SK-N-SH (cell line): ENCODE data around the gene KCNAB1. TPM values are rescaled to one million over a fixed set of nuclear protein-coding genes. Genes with fewer than 3 reads are reported as not detected.
"Not testable (repeated sequence)": the region's sequence is repeated elsewhere in the genome, so short reads cannot be mapped to it uniquely, and the experiment has no call there.

Experiments used
- CTCF ChIA-PET: fragments of 300-600, 350-600 bp; formaldehyde crosslinking; extraction: SDS; loops from one replicate; lab custom pipeline; 2021; lab: Yijun Ruan, JAX
- POLR2A ChIA-PET: fragments of 350-600 bp; sonication (Branson Sonifier 250); formaldehyde crosslinking; extraction: SDS; loops from one replicate; lab custom pipeline; 2020; ENCODE audit warnings: antibody characterized with exemption, inconsistent platforms; lab: Yijun Ruan, JAX
- DNase-seq: peaks from one replicate; pipeline ENCODE4 v3.0.0; 2012
- H2AFZ ChIP-seq: fragments of 200-600 bp; sonication (generic); 2 replicates; pipeline ENCODE4 v1.8.1; 2016; ENCODE audit warnings: antibody characterized with exemption, mild to moderate bottlenecking, low read depth
- H3F3A ChIP-seq: fragments of 200-600 bp; sonication (generic); replicated peaks from 2 replicates; pipeline ENCODE3; 2016; ENCODE audit warnings: antibody characterized with exemption, mild to moderate bottlenecking; ENCODE audit not compliant: insufficient read depth
- H3K27ac ChIP-seq, 2 experiments: fragments of 200-500 bp in 1 of 2; fragments of 200-600 bp in 1 of 2; sonication (Bioruptor generic) in 1 of 2; sonication (generic), shearing (Covaris generic) in 1 of 2; 2 replicates each; pipeline versions ENCODE4 v1.5.1 to v1.6.1; 2014 to 2016; ENCODE audit warnings: low read depth in 2 of 2, inconsistent platforms in 1 of 2, low read length in 1 of 2, mild to moderate bottlenecking in 1 of 2, mixed read lengths in 1 of 2
- H3K27me3 ChIP-seq: fragments of 200-600 bp; sonication (generic), shearing (Covaris generic); 2 replicates; pipeline ENCODE4 v1.6.1; 2016; ENCODE audit warnings: mixed run types; ENCODE audit not compliant: insufficient read depth
- H3K36me3 ChIP-seq, 2 experiments: fragments of 200-500 bp in 1 of 2; fragments of 200-600 bp in 1 of 2; sonication (Bioruptor generic) in 1 of 2; sonication (generic) in 1 of 2; replicated peaks in 1 of 2; 2 replicates each; pipeline versions ENCODE3 to v1.5.1; 2014 to 2016; ENCODE audit warnings: low read length in 1 of 2, mild to moderate bottlenecking in 1 of 2; ENCODE audit not compliant: insufficient read depth in 2 of 2, control insufficient read depth in 1 of 2
- H3K4me1 ChIP-seq, 2 experiments: fragments of 200-500 bp in 1 of 2; fragments of 200-600 bp in 1 of 2; sonication (Bioruptor generic) in 1 of 2; sonication (generic), shearing (Covaris generic) in 1 of 2; 2 replicates each; pipeline versions ENCODE4 v1.5.1 to v1.6.1; 2014 to 2016; ENCODE audit warnings: low read depth in 1 of 2, low read length in 1 of 2, mixed run types in 1 of 2; ENCODE audit not compliant: insufficient read depth in 2 of 2, control insufficient read depth in 1 of 2
- H3K4me2 ChIP-seq: fragments of 200-600 bp; sonication (generic), shearing (Covaris generic); 2 replicates; pipeline ENCODE4 v1.6.1; 2017; ENCODE audit warnings: mixed run types
- H3K4me3 ChIP-seq, 2 experiments: fragments of 200-500 bp in 1 of 2; fragments of 200-600 bp in 1 of 2; sonication (Bioruptor generic) in 1 of 2; sonication (generic), shearing (Covaris generic) in 1 of 2; 2 replicates each; pipeline versions ENCODE4 v1.5.1 to v1.8.1; 2014 to 2016; ENCODE audit warnings: low read depth in 2 of 2, inconsistent platforms in 1 of 2, low read length in 1 of 2, mild to moderate bottlenecking in 1 of 2, mixed read lengths in 1 of 2, moderate library complexity in 1 of 2
- H3K79me2 ChIP-seq: fragments of 200-600 bp; sonication (generic); 2 replicates; pipeline ENCODE4 v1.8.1; 2017; ENCODE audit warnings: mild to moderate bottlenecking; ENCODE audit not compliant: insufficient read depth
- H3K9ac ChIP-seq: fragments of 200-600 bp; sonication (generic); 2 replicates; pipeline ENCODE4 v1.6.1; 2017; ENCODE audit warnings: mixed run types
- H3K9me2 ChIP-seq: fragments of 200-600 bp; sonication (generic); 2 replicates; pipeline ENCODE4 v1.6.1; 2017; ENCODE audit warnings: mixed run types
- H3K9me3 ChIP-seq: fragments of 200-600 bp; sonication (generic); 2 replicates; pipeline ENCODE4 v1.6.1; 2017; ENCODE audit warnings: mixed run types, mild to moderate bottlenecking, moderate library complexity
- H4K20me1 ChIP-seq: fragments of 200-600 bp; sonication (generic); 2 replicates; pipeline ENCODE4 v1.6.1; 2017; ENCODE audit warnings: mild to moderate bottlenecking, mixed run types; ENCODE audit not compliant: insufficient read depth
- CTCF ChIP-seq: fragments of 200-600 bp; sonication (generic); IDR thresholded peaks from 2 replicates; pipeline ENCODE4 v1.6.1; 2017; ENCODE audit warnings: antibody characterized with exemption, mild to moderate bottlenecking, moderate library complexity
- ELF1 ChIP-seq: IDR thresholded peaks from 2 replicates; pipeline ENCODE4 v1.4.0; 2012
- EP300 ChIP-seq, 2 experiments: IDR thresholded peaks; 2 replicates each; pipeline versions ENCODE4 v1.4.0 to v1.6.1; 2012; ENCODE audit warnings: borderline replicate concordance in 1 of 2, low read depth in 1 of 2, low read length in 1 of 2
- FOXJ3 ChIP-seq: sonication (generic); formaldehyde crosslinking; IDR thresholded peaks from 2 replicates; pipeline ENCODE4 v1.5.1; 2020; ENCODE audit warnings: mild to moderate bottlenecking, missing genetic modification reagents
- GATA2 ChIP-seq: sonication (generic); formaldehyde crosslinking; IDR thresholded peaks from 2 replicates; pipeline ENCODE4 v1.5.0; 2020; ENCODE audit warnings: mild to moderate bottlenecking, missing genetic modification reagents
- IRF3 ChIP-seq: fragments of 150-350 bp; IDR thresholded peaks from 2 replicates; pipeline ENCODE4 v1.6.1; 2016; ENCODE audit warnings: mild to moderate bottlenecking, low read depth, low read length
- NRF1 ChIP-seq: IDR thresholded peaks from 2 replicates; pipeline ENCODE4 v1.6.1; 2012; ENCODE audit warnings: low read depth, mild to moderate bottlenecking, low read length
- RCOR1 ChIP-seq: fragments of 150-350 bp; IDR thresholded peaks from 2 replicates; pipeline ENCODE4 v1.6.1; 2017; ENCODE audit warnings: antibody characterized with exemption, low read length
- SIN3A ChIP-seq: IDR thresholded peaks from 2 replicates; pipeline ENCODE4 v1.6.1; 2012; ENCODE audit warnings: low read depth, mild to moderate bottlenecking, low read length, moderate library complexity, borderline replicate concordance
- TAF1 ChIP-seq: IDR thresholded peaks from 2 replicates; pipeline ENCODE4 v1.6.1; 2012; ENCODE audit warnings: low read depth, mild to moderate bottlenecking, low read length, moderate library complexity, borderline replicate concordance
- YY1 ChIP-seq: IDR thresholded peaks from 2 replicates; pipeline ENCODE4 v1.4.0; 2012; ENCODE audit warnings: low read depth, mild to moderate bottlenecking
- WGBS: methylation state at CpG from one replicate; pipeline ENCODE4 v1.1.6; 2017; ENCODE audit warnings: low lambda C conversion rate; 5-methylcytosine and 5-hydroxymethylcytosine counted together
- polyA plus RNA-seq, 3 experiments: library from polyadenylated mRNA; depleted of rRNA; stranded (reverse); fragments of >200 nt; gene quantifications; 2 replicates each; pipeline ENCODE4 v1.2.3, GENCODE V29; 2012
- TF ChIP-seq, protein P1 (sequence below): IDR thresholded peaks from 2 replicates; pipeline ENCODE4; 2012

KCNAB1 gene
- polyA plus RNA-seq (2012; rRNA removed): 82.1 and 108 TPM in 2 replicates
- 91.8 and 104 TPM in 2 replicates for polyA plus RNA-seq (2012; cell fraction: cytosol; rRNA removed)
- polyA plus RNA-seq (2012; cell fraction: nucleus; rRNA removed): 22.8 and 58.2 TPM in 2 replicates

DNA sequence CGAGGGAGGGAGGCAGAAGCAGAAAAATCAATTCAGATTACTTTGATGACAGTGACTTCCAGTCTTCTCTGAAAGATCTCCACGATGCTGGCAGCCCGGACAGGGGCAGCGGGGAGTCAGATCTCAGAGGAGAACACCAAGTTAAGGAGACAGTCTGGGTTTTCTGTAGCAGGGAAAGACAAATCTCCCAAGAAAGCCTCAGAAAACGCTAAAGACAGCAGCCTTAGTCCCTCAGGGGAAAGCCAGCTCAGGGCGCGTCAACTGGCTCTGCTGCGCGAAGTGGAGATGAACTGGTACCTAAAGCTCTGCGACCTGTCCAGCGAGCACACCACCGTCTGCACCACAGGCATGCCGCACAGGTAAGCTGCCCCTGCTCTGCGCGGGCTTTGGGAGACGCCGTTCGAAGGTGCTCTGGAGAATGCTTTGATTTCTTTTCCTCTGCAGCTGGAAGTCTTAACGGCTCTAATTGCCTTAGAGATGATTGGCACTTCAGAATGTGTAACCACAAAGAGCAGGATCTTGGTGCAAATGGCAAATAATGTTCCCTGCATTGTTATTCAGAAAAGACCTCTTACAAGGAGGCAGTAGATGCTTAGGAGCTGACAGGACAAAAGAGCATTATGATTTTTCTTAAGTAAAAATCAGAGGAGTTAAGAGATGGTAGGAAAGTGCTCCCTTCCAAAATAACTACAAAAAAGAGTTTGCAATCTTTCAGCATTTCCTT is at the start of gene KCNAB1:
Gene KCNAB1 (plus strand): TSS at position 51 of the 724 bp plus-strand sequence.
- H3K27me3 ChIP-seq: peaks cover 25% of the 10 kb centered on the region; the same call in 1 of the 2 replicates
- no peaks in the 10 kb centered on the region; a peak in 1 of 4 replicates for H3K4me1 ChIP-seq
- no peaks in the 10 kb centered on the region for H3K36me3 ChIP-seq
- no peak within 1 kb of the TSS for H3K9ac ChIP-seq
- POLR2A ChIA-PET: no interaction called here
- CTCF ChIA-PET: interaction anchor here (0.6 to 1.7 kb wide), 3 partner anchors 29 to 1017 kb away, joined by 3 to 4 read pairs (median 3); no protein-coding TSS in a partner anchor
- no peak within 1 kb of the TSS for H2AFZ ChIP-seq
- TF ChIP-seq TAF1 (no peak), EP300 (IDR thresholded peaks at IDR 0.05; ENCODE audit: borderline replicate concordance in 1 of 2, low read depth in 1 of 2, low read length in 1 of 2) (no peak), YY1 (no peak), CTCF (no peak), SIN3A (no peak), FOXJ3 (CRISPR knock-in tag) (no peak), RCOR1 (no peak), ELF1 (no peak), IRF3 (no peak)
- H3K27ac ChIP-seq: no peak within 1 kb of the TSS
- H3F3A ChIP-seq: no peaks in the 10 kb centered on the region
- no peak within 1 kb of the TSS for H3K4me3 ChIP-seq
- H3K9me2 ChIP-seq: no peaks in the 10 kb centered on the region
- H3K79me2 ChIP-seq: no peaks in the 10 kb centered on the region
- H3K4me2 ChIP-seq: 0 out of 2 replicates have a peak within 1 kb of the TSS, but pooled peaks have one; percentile 24
- WGBS: 22% methylated on average over 16 of the region's 19 CpGs
- no peaks in the 10 kb centered on the region for H4K20me1 ChIP-seq
- DNase-seq: no peak
- no peaks in the 10 kb centered on the region for H3K9me3 ChIP-seq

DNA sequence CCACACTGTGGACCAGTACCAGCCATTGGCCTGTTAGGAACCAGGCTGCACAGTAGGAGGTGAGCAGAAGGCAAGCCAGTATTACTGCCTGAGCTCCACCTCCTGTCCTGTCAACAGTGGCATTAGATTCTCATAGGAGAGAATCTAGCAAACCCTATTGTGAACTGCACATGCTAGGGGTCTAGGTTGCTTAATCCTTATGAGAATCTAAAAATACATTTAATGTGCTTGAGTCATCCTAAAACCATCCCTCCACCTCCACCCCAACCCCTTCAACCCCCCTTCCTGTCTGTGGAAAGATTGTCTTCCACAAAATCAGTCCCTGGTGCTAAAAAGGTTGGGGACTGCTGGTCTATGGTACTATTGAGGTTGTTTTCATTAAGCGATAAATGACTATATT is 49.3 kb upstream of the KCNAB1 start:
- H3K27ac ChIP-seq: no peak overlapping the region
- no peaks in the 10 kb centered on the region; the same call in 1 of the 2 replicates for H3K27me3 ChIP-seq
- no peaks in the 10 kb centered on the region for H3K79me2 ChIP-seq
- WGBS: 96% methylated on average over 1 of the region's 1 CpG
- H3K9me3 ChIP-seq: no peaks in the 10 kb centered on the region
- no peak overlapping the region for H3K9ac ChIP-seq
- no peak overlapping the region for H3K4me2 ChIP-seq
- no peaks in the 10 kb centered on the region for H3F3A ChIP-seq
- ChIA-PET CTCF (no interaction called here), POLR2A (no interaction called here)
- H3K4me1 ChIP-seq: no peaks in the 10 kb centered on the region
- H3K36me3 ChIP-seq: no peaks in the 10 kb centered on the region
- no peak for DNase-seq
- H3K4me3 ChIP-seq: no peak overlapping the region
- TF ChIP-seq EP300 (IDR thresholded peaks at IDR 0.05; ENCODE audit: borderline replicate concordance in 1 of 2, low read depth in 1 of 2, low read length in 1 of 2): no peak
- TF ChIP-seq IRF3: no peak
- no peak for TF ChIP-seq NRF1
- TF ChIP-seq, protein P1, sequence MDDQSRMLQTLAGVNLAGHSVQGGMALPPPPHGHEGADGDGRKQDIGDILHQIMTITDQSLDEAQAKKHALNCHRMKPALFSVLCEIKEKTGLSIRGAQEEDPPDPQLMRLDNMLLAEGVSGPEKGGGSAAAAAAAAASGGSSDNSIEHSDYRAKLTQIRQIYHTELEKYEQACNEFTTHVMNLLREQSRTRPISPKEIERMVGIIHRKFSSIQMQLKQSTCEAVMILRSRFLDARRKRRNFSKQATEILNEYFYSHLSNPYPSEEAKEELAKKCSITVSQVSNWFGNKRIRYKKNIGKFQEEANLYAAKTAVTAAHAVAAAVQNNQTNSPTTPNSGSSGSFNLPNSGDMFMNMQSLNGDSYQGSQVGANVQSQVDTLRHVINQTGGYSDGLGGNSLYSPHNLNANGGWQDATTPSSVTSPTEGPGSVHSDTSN: no peak
- no peak for TF ChIP-seq GATA2 (CRISPR knock-in tag)
- TF ChIP-seq SIN3A: no peak
- H4K20me1 ChIP-seq: no peaks in the 10 kb centered on the region
- no peak overlapping the region for H2AFZ ChIP-seq
- no peaks in the 10 kb centered on the region for H3K9me2 ChIP-seq

GRCh38 chr3:156072950-156073657 is 47.3 kb upstream of the KCNAB1 start:
- H3K9me3 ChIP-seq, H4K20me1 ChIP-seq, H3K4me3 ChIP-seq, POLR2A ChIA-PET, H3K27ac ChIP-seq, H2AFZ ChIP-seq, H3F3A ChIP-seq, CTCF ChIA-PET, H3K36me3 ChIP-seq, DNase-seq, H3K79me2 ChIP-seq, H3K9ac ChIP-seq, H3K4me1 ChIP-seq, H3K4me2 ChIP-seq, H3K27me3 ChIP-seq, H3K9me2 ChIP-seq: not testable (repeated sequence)
- WGBS: 56% methylated on average over 14 of the region's 29 CpGs
